Activated CD8-positive, alpha-beta T cell treated with anti-CD3 and anti-CD28 coated beads for 36 hours (primary cell): Measurements from ENCODE around the gene TTC28. TPM values are rescaled to one million over a fixed set of nuclear protein-coding genes. Genes with fewer than 3 reads are reported as not detected.

Experiments
- ATAC-seq: fragments of 200-7000 bp; cut with Tn5 transposase; one replicate; pipeline ENCODE4 v1.10.0; 2021; ENCODE audit warnings: mild to moderate bottlenecking, moderate library complexity
- CTCF ChIA-PET: fragments of 350-600 bp; sonication (Branson Sonifier 250); formaldehyde crosslinking; loops from one replicate; lab custom pipeline; 2021; ENCODE audit warnings: antibody characterized with exemption; lab: Charles Lee
- POLR2A ChIA-PET: fragments of 350-600 bp; sonication (Branson Sonifier 250); formaldehyde crosslinking; loops from one replicate; lab custom pipeline; 2021; ENCODE audit warnings: antibody characterized with exemption; lab: Charles Lee
- DNase-seq: peaks from one replicate; pipeline ENCODE4 v3.0.0-alpha.2; 2020
- H3K27ac Mint-ChIP-seq: one replicate; pipeline ENCODE4 v1.8.0; 2021; ENCODE audit warnings: mild to moderate bottlenecking, mixed read lengths
- H3K27me3 Mint-ChIP-seq: one replicate; pipeline ENCODE4 v1.8.0; 2021; ENCODE audit warnings: mixed read lengths
- H3K36me3 Mint-ChIP-seq: one replicate; pipeline ENCODE4 v1.8.0; 2021; ENCODE audit warnings: low read depth, mixed read lengths
- H3K4me1 Mint-ChIP-seq: one replicate; pipeline ENCODE4 v1.8.0; 2021; ENCODE audit warnings: low read depth, mixed read lengths
- H3K4me3 Mint-ChIP-seq: one replicate; pipeline ENCODE4 v1.8.0; 2021; ENCODE audit warnings: mild to moderate bottlenecking, moderate library complexity, mixed read lengths
- H3K9me3 Mint-ChIP-seq: one replicate; pipeline ENCODE4 v1.8.0; 2021; ENCODE audit warnings: mixed read lengths
- intact Hi-C: fragments of 100-400 bp; cut with micrococcal nuclease; formaldehyde crosslinking; loops from one replicate; pipeline ENCODE4 v1.10.0; 2022
- total RNA-seq, 2 experiments: library from RNA; stranded (reverse); gene quantifications; one replicate each; pipeline ENCODE4 v1.2.3, GENCODE V29; 2021
- TF ChIP-seq, protein P1 (sequence below): fragments of 200-600 bp; IDR thresholded peaks from one replicate; pipeline ENCODE4 v1.8.0; 2022; ENCODE audit warnings: antibody characterized with exemption, mild to moderate bottlenecking

The TTC28 gene
- total RNA-seq, 2 experiments from 2014 or later = 0.58 to 1.9 TPM

- Mint-ChIP-seq H3K9me3 (no peaks in the 10 kb centered on the region), H3K4me3 (no peak overlapping the region), H3K27ac (no peak overlapping the region), H3K36me3 (no peaks in the 10 kb centered on the region), H3K27me3 (no peaks in the 10 kb centered on the region), H3K4me1 (no peaks in the 10 kb centered on the region)
- ATAC-seq (no peak), DNase-seq (no peak)
- ChIA-PET POLR2A (no interaction called here), CTCF (no interaction called here)
- intact Hi-C loops = no loop called here
- TF ChIP-seq, protein P1, sequence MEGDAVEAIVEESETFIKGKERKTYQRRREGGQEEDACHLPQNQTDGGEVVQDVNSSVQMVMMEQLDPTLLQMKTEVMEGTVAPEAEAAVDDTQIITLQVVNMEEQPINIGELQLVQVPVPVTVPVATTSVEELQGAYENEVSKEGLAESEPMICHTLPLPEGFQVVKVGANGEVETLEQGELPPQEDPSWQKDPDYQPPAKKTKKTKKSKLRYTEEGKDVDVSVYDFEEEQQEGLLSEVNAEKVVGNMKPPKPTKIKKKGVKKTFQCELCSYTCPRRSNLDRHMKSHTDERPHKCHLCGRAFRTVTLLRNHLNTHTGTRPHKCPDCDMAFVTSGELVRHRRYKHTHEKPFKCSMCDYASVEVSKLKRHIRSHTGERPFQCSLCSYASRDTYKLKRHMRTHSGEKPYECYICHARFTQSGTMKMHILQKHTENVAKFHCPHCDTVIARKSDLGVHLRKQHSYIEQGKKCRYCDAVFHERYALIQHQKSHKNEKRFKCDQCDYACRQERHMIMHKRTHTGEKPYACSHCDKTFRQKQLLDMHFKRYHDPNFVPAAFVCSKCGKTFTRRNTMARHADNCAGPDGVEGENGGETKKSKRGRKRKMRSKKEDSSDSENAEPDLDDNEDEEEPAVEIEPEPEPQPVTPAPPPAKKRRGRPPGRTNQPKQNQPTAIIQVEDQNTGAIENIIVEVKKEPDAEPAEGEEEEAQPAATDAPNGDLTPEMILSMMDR = no peak
These were observed 732.2 kb downstream of the TTC28 start for GRCh38 chr22:27947448-27947847.

GRCh38 chr22:27941143-27941542 is 738.5 kb downstream of the TTC28 start:
- Mint-ChIP-seq H3K27me3 (no peaks in the 10 kb centered on the region), H3K4me3 (no peak overlapping the region), H3K36me3 (peaks cover 5% of the 10 kb centered on the region), H3K4me1 (no peaks in the 10 kb centered on the region), H3K27ac (no peak overlapping the region), H3K9me3 (no peaks in the 10 kb centered on the region)
- ChIA-PET CTCF (no interaction called here), POLR2A (no interaction called here)
- intact Hi-C loops = no loop called here
- TF ChIP-seq, protein P1 = no peak
- DNase-seq = no peak
- ATAC-seq = no peak

DNA sequence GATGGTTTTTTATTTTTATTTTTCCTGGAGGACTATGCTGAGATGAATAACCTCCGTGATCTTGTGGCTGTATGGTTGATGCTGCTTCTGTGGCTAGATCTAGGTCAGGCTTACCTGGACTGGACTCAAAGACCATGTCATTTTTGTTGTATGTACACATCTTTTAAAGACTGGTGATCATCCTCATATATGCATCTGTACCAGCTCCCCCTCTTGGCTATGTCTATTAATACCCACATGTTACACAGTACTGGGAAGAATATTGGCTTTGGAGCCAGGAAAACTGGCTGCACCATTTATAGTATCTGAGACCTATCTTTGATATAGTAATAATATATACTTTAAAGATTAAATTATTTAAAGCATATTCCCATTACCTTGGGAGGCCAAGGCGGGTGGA is 742.2 kb downstream of the TTC28 start:
- intact Hi-C loops = no loop called here
- CTCF ChIA-PET = interaction anchor here (1.2 to 1.3 kb wide), 2 partner anchors 12 to 37 kb away, joined by 3 to 4 read pairs; no protein-coding TSS in a partner anchor
- no peaks in the 10 kb centered on the region for H3K4me1 Mint-ChIP-seq

DNA sequence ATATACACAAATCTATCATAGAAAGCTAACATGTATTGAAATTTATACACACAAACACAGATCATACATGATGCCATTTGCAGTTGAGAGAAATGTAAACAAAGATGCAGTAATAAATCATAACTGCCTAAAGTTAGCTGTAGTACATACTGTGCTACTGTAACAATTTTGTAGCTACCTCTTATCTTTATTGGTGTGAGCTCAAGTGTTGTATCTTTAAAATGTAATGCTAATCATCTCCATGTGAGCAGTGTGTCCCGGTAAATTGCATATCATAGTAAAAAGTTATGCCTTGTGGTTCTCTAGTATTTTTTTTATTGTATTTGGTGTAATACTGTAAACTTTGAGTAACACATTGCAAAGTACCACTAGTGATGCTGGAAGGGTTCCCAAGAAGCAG is 743.7 kb downstream of the TTC28 start:
- Mint-ChIP-seq H3K4me3 (no peak overlapping the region), H3K4me1 (no peaks in the 10 kb centered on the region), H3K27ac (no peak overlapping the region), H3K9me3 (no peaks in the 10 kb centered on the region), H3K36me3 (no peaks in the 10 kb centered on the region), H3K27me3 (no peaks in the 10 kb centered on the region)
- ATAC-seq = no peak
- intact Hi-C loops = no loop called here
- ChIA-PET CTCF (interaction anchor here (1.1 to 1.7 kb wide), 3 partner anchors 32 to 49 kb away, joined by 3 to 8 read pairs (median 3); no protein-coding TSS in a partner anchor), POLR2A (no interaction called here)
- no peak for DNase-seq
- TF ChIP-seq, protein P1 = no peak

More for the DNA sequence above, 742.2 kb downstream of the TTC28 start:
- Mint-ChIP-seq H3K27me3 (no peaks in the 10 kb centered on the region), H3K36me3 (peaks cover 5% of the 10 kb centered on the region), H3K27ac (no peak overlapping the region), H3K9me3 (no peaks in the 10 kb centered on the region), H3K4me3 (no peak overlapping the region)
- ATAC-seq (no peak), DNase-seq (no peak)
- TF ChIP-seq, protein P1 = no peak
- POLR2A ChIA-PET = interaction anchor here (0.9 kb wide), 1 partner anchor 18 kb away, joined by 3 read pairs; the partner anchor contains the start of gene PITPNB

DNA sequence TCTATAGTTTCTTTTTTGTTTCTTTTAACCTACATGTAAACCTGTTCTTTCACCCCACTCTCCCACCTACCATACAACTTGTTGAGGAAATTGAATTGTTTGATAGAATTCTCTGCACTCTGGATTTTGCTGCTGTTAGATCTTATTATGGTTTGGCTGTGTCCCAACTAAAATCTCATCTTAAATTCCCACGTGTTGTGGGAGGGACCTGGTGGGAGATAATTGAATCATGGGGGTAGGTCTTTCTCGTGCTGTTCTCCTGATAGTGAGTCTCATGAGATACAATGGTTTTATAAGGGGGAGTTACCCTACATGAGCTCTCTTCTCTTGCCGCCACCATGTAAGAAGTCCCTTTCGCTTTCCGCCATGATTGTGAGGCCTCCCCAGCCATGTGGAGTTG is 745.6 kb downstream of the TTC28 start:
- Mint-ChIP-seq H3K4me3 (no peak overlapping the region), H3K27me3 (no peaks in the 10 kb centered on the region), H3K36me3 (no peaks in the 10 kb centered on the region), H3K9me3 (no peaks in the 10 kb centered on the region), H3K4me1 (no peaks in the 10 kb centered on the region), H3K27ac (no peak overlapping the region)
- ATAC-seq = no peak
- ChIA-PET POLR2A (no interaction called here), CTCF (no interaction called here)
- TF ChIP-seq, protein P1 = no peak
- intact Hi-C loops = no loop called here
- DNase-seq = no peak
